Measurements from ENCODE around the gene ZNF182.
"Not testable (repeated sequence)": the region's sequence is repeated elsewhere in the genome, so short reads cannot be mapped to it uniquely, and the experiment has no call there.

The ZNF182 gene

DNA sequence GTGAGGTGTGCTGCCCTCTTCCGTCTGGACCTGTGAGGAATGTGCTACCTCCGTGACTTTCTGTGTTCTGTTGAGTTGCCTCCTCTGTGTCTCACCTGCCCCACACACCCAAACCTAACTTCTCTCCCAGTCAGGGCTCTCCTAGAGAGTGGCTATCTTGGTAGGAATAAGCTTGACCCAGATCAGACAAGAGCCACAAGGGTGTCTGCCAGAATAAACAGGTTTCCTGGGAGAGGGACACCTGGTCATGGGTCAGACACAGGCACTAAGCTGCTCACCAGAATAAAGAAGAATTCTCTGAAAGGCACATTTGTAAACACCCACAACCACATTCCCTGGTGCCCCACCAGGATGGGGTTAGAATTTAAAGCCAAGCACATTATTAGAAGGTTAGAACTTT, 11.1 kb downstream of the ZNF182 start:
- no peak for DNase-seq

DNA sequence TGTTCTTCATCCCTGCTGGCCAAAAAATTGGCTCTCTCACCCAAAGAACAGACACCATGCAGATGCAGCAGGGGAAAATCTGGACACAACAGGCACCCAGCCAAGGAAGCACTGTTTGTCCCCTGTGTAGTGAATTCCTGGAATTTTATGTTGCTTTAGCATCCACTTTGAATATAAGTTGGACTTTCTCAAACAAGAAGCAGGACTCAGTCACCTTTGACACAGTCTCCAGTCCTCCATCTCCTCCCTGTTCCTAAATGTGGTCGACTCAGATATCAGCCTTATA, 11.8 kb downstream of the ZNF182 start:
- no peak for DNase-seq

DNA sequence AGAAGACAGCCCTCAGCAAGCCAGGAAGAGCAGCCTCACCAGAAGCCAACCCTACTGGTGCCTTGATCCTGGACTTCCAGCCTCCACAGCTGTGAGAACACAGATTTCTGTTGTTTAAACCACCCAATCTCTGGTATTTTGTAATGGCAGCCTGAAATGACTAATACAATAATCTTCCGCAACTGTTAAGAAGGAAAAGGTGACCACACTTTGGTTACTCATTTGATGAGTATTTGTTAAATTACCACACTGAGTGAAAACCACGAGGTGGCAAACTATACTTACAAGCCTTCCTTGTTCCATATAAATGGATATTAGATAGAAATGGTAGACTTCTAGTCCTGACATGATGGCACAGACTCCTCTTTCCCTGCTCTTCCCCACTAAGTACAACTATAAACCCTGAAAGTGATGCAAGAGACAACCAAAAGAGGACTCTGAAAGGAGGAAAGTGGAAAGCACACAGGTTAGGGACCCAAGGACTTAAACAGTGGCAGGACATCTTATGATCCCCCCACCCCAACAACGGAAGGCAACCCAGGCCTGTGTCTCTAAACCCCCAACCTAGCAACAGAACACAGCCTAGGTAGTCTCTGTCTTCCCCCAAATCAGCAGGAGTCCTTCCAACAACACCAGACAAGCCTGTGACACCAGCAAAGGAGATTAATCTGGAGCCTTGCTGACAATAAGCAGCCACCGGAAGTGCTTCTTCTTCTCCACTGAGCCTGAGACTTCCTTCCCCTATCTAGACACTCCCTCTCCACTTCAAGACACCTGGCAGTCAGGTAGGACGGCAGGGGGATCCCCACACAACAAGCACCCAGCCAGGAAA, 12.3 kb downstream of the ZNF182 start:
- no peak for DNase-seq

DNA sequence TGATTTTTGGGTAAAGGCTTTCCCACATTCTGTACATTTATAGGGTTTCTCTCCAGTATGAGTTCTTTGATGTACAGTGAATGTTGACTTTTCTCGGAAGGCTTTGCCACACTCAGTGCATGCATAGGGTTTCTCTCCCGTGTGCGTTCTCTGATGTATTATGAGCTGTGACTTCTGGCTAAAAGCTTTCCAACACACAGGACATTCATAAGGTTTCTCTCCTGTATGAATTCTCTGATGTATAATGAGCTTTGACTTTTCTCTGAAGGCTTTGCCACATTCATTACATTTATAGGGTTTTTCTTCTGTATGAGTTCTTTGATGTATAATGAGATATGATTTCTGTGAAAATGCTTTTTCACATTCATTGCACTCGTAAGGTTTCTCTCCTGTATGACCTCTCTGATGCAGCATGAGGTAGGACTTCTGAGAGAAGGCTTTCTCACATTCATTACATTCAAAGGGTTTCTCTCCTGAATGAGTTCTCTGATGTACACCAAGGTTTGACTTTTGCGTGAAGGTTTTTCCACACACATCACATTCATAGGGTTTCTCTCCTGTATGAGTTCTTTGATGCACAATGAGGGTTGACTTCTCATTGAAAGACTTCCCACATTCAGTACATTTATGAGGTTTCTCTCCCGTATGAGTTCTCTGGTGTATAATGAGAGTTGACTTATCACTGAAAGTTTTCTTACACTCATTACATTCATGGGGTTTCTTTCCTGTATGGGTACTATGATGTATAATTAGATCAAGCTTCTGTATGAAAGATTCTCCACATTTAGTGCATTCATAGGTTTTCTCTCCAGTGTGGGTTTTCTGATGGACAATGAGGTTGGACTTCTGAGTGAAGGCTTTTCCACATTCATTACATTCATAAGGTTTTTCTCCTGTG, 27.3 kb downstream of the ZNF182 start:
- DNase-seq, result no peak

DNA sequence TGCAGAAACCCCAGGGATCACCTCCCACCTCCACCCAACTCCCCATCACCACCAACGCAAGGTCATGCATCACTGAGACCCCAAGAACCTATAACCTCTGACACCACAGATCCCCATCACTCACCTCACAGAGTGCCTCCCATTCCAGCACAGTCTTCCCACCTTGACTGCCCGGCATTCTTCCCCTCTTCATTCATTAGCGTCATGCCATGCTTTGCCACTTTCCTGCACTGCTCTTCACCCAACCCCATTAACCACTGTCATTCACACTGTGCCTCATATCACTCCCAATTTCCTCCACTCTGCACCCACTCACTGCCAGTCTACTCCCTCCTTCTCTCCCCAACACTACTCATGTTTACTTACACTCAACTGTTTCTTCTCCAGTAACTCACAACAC, 30.6 kb downstream of the ZNF182 start:
- no peak for DNase-seq

DNA sequence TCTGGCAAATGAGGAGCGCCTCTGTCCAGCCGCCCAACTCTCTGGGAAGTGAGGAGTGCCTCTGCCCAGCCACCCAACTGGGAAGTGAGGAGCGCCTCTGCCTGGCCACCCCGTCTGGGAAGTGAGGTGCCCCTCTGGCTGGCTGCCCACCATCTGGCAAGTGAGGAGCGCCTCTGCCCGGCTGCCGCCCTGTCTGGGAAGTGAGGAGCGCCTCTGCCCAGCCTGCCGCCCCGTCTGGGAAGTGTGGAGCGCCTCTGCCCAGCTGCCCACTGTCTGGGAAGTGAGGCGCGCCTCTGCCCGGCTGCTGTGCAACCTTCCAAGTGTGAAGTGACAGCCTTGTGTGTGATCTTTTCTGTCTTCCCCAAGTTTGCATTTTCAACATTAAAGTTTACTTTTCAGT, 38.3 kb downstream of the ZNF182 start:
- DNase-seq, result not testable (repeated sequence)

DNA sequence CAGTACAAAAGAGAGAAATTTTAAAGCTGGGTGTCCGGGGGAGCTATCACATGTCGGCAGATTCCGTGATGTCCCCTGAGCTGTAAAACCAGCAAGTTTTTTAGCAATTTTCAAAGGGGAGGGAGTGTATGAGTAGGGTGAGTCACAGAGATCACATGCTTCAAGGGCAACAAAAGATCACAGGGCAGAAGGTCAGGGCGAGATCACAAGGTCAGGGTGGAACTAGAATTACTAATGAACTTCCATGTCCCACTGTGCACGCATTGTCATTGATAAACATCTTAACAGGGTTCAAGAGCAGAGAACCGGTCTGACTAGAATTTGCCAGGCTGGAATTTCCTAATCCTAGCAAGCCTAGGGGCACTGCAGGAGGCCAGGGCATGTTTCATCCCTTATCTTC, 42.0 kb downstream of the ZNF182 start:
- not testable (repeated sequence) for DNase-seq

DNA sequence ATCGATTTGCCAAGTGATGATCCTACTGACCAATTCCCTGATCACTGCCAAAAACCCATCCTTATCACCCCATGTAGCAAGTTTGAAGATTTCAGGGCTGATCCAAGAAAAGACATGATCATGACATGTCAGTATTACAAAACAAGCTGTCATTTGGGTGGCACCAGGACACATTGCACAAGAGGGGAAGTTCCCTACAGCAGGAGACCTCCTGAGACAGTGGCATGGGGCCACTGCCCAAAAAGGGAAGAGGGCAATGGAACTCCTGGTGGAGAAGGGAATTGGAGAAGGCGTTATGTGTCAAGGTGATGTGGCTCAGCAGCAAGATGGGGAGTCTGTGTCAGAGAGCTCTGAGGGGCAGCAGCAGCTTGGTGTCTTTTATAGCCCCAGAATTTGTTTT, 43.4 kb downstream of the ZNF182 start:
- DNase-seq, result no peak

DNA sequence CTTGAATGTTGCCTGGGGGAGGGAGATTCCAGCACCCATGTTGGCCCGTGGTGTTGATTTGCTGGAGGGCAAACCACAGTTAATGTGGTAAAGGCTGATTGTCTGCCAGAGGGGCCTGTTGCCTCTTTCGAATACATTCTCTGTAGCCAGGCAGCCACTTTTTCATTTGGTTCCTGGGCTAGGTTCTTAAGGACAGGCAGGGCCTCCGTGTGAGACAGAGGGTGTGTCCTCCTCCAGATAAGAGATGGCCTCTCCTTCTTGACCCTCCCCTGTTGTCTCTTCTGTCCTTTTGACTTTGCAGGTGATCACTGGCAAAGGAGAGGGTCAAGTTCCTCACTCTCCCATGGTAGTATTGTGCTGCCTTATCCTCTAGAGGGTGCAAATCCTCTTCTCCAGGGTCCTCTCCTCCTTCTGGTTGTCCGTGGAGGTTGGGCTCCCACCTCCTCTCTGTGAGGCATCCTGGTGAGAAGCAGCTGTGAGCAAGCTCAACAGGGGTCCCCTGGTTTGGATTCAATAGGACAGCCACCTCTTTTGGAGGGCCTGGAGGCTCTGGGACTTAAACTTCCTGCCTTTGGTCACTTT, 44.9 kb downstream of the ZNF182 start:
- DNase-seq, result no peak

DNA sequence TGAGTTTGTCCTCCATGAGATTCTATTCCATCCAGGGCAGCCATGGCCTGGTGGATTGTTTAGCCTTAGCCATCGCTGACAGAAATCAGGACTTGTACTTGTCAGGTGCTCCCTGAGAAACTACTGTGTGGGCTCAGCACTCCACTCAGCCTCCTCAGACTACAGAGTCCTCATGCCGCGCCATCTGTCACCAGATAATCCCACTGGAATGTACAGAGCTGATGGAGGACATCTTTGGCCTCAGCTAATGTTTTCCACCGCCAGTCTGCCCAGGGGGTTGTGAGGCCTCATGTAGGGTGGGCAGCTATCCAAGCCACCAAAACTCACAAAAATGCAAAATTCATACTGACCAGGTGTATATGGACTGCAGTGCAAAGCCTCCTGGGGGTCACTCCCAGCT, 45.6 kb downstream of the ZNF182 start:
- DNase-seq, result not testable (repeated sequence)

DNA sequence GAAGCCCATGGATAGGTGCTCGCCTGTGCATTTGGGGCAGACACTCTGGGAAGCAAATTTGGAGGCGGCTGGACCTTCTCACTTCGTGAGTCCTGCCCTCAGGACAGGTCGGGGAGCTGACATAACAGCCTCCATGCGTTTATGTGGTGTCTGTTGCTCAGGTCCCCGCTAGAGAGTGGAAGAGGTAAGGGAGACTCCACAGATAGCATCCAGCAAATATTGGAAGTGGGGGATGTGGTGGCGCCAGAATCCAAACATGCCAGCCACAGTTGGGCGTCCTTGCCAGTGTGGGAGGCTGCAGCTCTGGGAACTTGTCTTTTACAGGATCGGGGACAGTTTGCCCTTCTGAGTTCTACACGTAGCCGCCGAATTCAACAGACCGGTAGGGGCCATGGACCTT, 47.8 kb downstream of the ZNF182 start:
- no peak for DNase-seq

DNA sequence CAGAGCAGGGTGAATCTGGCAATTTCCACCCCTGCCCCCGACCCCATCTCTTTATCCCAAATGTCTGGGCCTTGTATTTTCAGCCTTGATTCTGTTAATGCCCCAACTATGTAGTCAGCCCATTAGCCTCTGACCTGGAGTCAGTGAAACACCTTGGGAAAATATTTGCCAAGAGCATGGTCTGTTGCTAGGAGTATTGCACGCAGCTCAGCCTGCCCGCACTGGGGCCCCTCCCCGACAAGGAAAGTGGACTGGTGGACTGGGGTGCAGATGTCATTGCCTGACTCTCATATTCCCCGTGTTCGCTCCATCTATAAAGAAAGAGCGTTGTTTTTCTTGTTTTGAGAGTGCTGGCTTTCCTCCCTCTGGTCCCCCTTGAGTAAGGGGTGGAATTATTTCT, 48.5 kb downstream of the ZNF182 start:
- DNase-seq, result not testable (repeated sequence)

DNA sequence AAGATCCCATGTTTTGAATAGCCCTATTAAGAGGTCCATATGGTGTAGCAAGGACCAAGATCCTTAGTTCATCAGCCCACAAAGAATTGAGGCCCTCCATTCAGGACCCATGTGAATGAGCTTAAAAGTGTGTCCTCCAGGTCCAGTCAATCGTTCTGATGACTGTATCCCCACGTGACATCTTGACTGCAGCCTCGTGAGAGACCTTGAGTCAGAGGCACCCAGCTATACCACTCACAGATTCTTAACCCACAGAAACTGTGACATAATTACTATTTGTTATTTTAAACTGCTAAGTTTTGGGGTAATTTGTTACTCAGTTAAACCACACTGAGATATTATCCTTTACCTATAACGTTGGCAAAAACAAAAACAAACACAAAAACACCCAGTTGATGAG, 62.4 kb downstream of the ZNF182 start:
- no peak for DNase-seq

DNA sequence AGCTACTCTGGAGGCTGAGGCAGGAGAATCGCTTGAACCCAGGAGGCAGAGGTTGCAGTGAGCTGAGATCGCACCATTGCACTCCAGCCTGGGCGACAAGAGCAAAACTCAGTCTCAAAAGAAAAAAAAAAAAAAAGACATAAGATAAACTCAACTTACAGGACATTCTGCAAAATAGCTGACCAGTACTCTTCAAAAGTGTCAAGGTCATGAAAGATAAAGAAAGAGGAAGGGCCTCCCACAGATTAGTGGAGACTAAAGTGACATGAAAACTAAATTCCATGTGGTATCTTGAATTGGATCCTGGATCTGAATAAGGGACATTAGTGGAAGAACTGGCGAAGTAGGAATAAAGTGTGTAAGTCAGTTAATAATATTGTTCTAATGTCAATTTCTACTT, 63.3 kb downstream of the ZNF182 start:
- DNase-seq, result no peak

DNA sequence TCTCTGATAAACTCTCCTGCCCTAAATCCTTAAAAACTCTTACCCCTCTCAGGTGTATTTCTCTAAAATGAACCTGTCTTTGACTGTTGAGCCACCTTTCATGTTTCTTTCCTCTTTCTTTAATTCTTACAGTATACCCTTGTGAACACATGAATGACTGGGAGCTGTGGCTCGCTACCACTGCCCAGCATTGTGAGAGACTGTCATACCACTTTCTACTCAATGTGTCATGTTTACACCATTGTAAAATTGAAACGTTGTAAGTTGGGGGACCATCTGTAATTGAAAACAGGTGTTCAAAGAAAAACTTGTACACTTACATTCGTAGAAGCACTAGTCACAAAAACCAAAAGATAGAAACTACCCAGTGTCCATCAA, 66.9 kb downstream of the ZNF182 start:
- no peak for DNase-seq

DNA sequence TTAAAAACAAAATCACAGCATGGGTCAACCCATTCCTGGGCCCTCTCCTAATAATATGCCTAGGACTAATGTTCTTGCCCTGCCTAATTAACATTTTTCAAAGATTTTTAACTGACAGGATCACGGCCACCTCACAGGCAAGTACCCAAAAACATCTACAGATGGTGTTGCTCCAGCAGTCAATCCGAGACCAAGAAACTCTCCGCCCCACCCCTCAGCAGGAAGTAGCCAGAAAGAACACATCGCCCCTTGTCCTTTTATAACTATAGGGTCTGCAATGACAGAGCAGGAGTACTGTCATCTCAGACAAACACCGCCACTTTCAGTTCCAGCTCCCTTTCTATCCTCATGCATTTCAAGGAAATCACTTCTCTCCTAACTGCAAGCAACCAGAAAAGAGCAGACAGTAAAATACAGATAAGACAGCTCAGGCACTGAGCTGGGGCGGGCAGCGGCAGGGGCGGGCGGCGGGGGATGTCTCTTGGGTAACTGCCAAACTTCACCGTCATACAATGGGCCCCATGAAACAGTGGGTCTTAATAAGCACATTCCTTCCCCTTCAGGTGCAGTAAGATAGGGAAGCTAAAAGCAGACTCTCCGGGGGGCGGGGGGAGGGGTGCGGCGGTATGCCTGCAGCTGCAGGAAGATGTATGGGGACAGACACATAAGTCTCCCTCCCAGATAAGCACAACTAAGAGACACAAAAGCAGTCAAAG, 67.4 kb downstream of the ZNF182 start:
- DNase-seq, result no peak

DNA sequence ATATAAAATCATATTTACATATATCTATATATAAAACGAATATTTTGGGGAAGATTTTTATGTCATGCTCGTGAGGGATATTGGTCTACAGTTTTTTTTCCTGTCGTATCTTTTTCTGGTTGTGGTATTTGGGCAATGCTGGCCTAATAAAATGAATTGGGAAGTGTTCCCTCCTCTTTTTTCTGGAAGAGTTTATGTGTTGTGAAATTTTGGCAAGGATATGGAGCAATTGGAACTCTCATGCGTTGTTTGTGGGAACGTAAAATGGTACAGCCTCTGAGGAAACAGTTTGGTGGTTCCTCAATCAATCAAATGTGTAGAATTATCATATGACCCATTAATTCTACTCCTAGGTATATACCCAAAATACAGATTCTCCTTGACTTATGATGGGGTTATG, 69.8 kb downstream of the ZNF182 start:
- DNase-seq, result no peak

DNA sequence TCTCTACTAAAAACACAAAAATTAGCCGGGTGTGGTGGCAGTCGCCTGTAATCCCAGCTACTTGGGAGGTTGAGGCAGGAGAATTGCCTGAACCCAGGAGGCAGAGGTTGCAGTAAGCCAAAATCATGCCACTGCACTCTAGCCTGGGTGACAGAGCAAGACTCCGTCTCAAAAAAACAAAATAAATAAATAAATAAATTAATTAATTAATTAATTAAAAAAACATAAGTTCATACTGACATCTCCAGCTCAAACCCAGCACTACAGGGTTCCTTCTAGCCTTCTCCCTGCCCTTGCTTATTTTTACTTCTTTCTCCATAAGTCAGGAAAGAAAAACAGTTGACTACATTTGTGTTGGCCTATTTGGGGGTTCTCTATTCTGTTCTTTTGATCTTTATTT, 71.8 kb downstream of the ZNF182 start:
- DNase-seq, result not testable (repeated sequence)

DNA sequence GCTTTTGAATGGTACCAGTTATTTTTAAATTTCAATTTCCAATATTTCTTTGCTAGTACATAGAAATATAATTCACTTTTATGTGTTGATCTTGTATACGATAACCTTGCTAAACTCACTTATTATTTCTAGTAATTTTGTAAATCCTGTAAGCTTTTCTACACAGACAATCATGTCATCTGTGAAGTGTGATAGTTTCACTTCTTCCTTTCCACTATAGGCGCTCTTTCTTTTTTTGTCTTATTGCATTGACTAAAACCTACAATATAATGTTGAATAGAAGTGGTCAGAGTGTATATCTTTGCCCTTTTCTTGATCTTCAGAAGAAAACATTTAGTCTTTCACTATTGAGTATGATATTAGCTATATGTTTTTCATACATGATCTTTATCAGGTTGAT, 76.6 kb downstream of the ZNF182 start:
- DNase-seq, result no peak

Measured in activated CD8-positive, alpha-beta memory T cell treated with anti-CD3 and anti-CD28 coated beads for 24 hours (primary cell).